ENCODE data around the gene EXOC3L4. TPM values are rescaled to one million over a fixed set of nuclear protein-coding genes. Genes with fewer than 3 reads are reported as not detected.

The EXOC3L4 gene
- total RNA-seq, 1 experiment from 2014 or later, result 1.7 TPM

DNA sequence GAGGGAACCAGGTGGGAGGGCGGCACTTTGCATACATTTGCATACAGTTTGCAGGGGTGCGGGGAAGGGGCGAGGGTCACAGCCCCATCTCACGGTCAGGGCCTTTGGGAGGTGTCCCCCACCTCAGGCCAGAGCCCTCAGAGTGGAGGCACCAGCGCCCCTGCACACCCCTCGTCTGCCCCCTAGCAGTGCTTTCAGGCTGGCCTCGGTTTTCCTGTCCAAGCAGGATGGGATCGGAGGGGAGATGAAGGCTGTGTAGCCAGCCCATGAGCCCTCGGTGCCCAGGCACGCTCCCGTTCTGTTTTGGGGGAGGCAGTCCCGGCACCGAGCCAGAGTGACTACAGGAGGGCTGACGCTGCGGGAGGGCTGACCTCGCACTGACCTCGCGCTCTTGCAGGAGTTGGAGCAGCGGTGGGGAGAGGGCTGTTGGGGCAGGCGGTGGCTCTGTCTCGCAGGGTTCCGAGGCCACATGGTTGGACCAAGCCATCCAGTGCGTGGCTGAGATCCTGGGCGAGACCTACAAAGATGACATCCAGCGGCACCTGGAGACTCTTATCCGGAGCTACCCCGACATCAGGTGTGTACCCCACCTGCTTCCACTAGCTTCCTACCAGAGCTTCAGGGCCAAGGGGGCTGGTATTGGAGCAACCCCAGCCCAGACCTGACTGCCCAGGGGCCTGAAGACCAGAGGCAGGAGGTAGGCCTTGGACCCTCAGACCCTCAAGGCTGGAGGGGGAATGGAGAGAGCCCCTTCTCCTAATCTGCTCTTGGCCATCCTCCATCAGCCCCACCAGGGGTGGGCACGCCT is 13.6 kb downstream of the EXOC3L4 start:
- Histone ChIP-seq H3K79me2 (ENCODE audit: low read depth) (no peaks in the 10 kb centered on the region), H3K9me2 (ENCODE audit: insufficient read depth) (no peaks in the 10 kb centered on the region), H2AFZ (no peak overlapping the region), H3K27ac (peak overlapping the region; percentile 56), H3K4me1 (replicated peaks; ENCODE audit: insufficient read depth) (peaks cover 76% of the 10 kb centered on the region), H3K36me3 (ENCODE audit: low read depth) (no peaks in the 10 kb centered on the region), H3K27me3 (ENCODE audit: insufficient read depth, low read depth) (no peaks in the 10 kb centered on the region), H3K9me3 (ENCODE audit: insufficient read depth, low read depth) (no peaks in the 10 kb centered on the region), H3K4me2 (peak overlapping the region; percentile 54), H3F3A (ENCODE audit: insufficient read depth, low read depth) (peaks cover 61% of the 10 kb centered on the region), H4K20me1 (ENCODE audit: insufficient read depth) (no peaks in the 10 kb centered on the region), H3K4me3 (no peak overlapping the region)
- BruUV-seq (replicated peaks), result no TSS peak
- no peak for DNase-seq
- CTCF ChIA-PET, result interaction anchor here (0.9 to 1.9 kb wide), 3 partner anchors 21 to 184 kb away, joined by 5 to 6 read pairs (median 5); no protein-coding TSS in a partner anchor
- POLR2A ChIA-PET (ENCODE audit: unreplicated experiment), result interaction anchor here (0.6 to 1.5 kb wide), 2 partner anchors 226 to 455 kb away, joined by 5 to 6 read pairs; partner anchors contain the start of genes BAG5, COA8 and EIF5
- intact Hi-C loops (cut with micrococcal nuclease; ENCODE audit: unreplicated experiment), result loop anchor here (10.0 kb wide), 1 partner anchor 287 kb away; no protein-coding TSS in a partner anchor
- no peak for TF ChIP-seq EZH2 (IDR thresholded peaks at IDR 0.05; ENCODE audit: low read depth)
- TF ChIP-seq, protein P1, sequence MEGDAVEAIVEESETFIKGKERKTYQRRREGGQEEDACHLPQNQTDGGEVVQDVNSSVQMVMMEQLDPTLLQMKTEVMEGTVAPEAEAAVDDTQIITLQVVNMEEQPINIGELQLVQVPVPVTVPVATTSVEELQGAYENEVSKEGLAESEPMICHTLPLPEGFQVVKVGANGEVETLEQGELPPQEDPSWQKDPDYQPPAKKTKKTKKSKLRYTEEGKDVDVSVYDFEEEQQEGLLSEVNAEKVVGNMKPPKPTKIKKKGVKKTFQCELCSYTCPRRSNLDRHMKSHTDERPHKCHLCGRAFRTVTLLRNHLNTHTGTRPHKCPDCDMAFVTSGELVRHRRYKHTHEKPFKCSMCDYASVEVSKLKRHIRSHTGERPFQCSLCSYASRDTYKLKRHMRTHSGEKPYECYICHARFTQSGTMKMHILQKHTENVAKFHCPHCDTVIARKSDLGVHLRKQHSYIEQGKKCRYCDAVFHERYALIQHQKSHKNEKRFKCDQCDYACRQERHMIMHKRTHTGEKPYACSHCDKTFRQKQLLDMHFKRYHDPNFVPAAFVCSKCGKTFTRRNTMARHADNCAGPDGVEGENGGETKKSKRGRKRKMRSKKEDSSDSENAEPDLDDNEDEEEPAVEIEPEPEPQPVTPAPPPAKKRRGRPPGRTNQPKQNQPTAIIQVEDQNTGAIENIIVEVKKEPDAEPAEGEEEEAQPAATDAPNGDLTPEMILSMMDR (conservative IDR thresholded peaks at IDR 0.05), result no peak

DNA sequence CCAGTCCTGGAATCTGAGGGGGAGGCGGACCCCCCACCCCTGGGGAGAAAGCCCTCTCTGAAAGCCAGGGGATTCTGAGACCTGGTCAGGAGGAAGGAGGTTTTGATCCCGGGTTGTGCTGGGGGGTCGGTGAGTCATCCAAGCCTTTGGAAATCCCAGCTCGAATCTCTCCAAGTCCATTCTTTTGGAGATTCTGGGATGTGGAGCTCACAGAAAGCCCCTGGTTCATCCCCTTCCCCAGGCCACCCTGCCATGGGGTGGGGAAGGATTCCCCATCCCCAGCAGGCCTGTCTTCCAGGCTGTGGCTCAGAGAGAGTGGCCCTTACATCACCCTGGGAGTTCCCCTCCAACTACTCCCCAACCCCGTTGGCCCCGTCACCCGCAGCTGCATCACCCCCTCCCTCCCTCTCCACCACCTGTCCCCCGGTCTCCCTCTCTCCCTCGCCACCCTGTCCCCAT is 14.3 kb downstream of the EXOC3L4 start:
- H3K79me2 ChIP-seq (ENCODE audit: low read depth), result no peaks in the 10 kb centered on the region
- no peaks in the 10 kb centered on the region for H4K20me1 ChIP-seq (ENCODE audit: insufficient read depth)
- TF ChIP-seq, protein P1 (conservative IDR thresholded peaks at IDR 0.05), result no peak
- no peak for TF ChIP-seq EZH2 (IDR thresholded peaks at IDR 0.05; ENCODE audit: low read depth)
- peak; percentile 70 to 71 for DNase-seq
- POLR2A ChIA-PET (ENCODE audit: unreplicated experiment), result interaction anchor here (0.6 to 1.7 kb wide), 3 partner anchors 18 to 454 kb away, joined by 5 to 6 read pairs (median 6); partner anchors contain the start of genes BAG5, COA8 and EIF5
- H2AFZ ChIP-seq, result no peak overlapping the region
- H3K27ac ChIP-seq, result peak overlapping the region; percentile 56
- no peaks in the 10 kb centered on the region for H3K9me3 ChIP-seq (ENCODE audit: insufficient read depth, low read depth)
- H3K4me1 ChIP-seq (replicated peaks; ENCODE audit: insufficient read depth), result peaks cover 70% of the 10 kb centered on the region
- no peak overlapping the region for H3K4me3 ChIP-seq
- no peaks in the 10 kb centered on the region for H3K36me3 ChIP-seq (ENCODE audit: low read depth)
- no peaks in the 10 kb centered on the region for H3K9me2 ChIP-seq (ENCODE audit: insufficient read depth)
- BruUV-seq (replicated peaks), result no TSS peak
- CTCF ChIA-PET, result interaction anchor here (0.9 to 1.9 kb wide), 3 partner anchors 20 to 183 kb away, joined by 5 to 6 read pairs (median 5); no protein-coding TSS in a partner anchor
- intact Hi-C loops (cut with micrococcal nuclease; ENCODE audit: unreplicated experiment), result loop anchor here (1.0 to 10.0 kb wide), 2 partner anchors 188 to 286 kb away; no protein-coding TSS in a partner anchor
- peaks cover 55% of the 10 kb centered on the region for H3F3A ChIP-seq (ENCODE audit: insufficient read depth, low read depth)
- peak overlapping the region; percentile 54 for H3K4me2 ChIP-seq
- H3K27me3 ChIP-seq (ENCODE audit: insufficient read depth, low read depth), result no peaks in the 10 kb centered on the region
